PFSK-1 (cell line): ENCODE measurements around the gene TRAM2.
A peak's percentile ranks its signal among the peaks of the same experiment; 100 is the strongest.

ENCODE experiments used
- FOXP2 ChIP-seq: optimal IDR thresholded peaks from 2 replicates; pipeline ENCODE3; 2011; ENCODE audit warnings: borderline replicate concordance, control low read depth, inconsistent platforms; ENCODE audit not compliant: insufficient read depth; ENCODE audit errors: extremely low read length, extremely low read depth
- POLR2AphosphoS5 ChIP-seq: IDR thresholded peaks from 2 replicates; pipeline ENCODE4 v1.6.1; 2012; ENCODE audit warnings: low read depth, mild to moderate bottlenecking, control low read depth, low read length, moderate library complexity
- REST ChIP-seq, 2 experiments: IDR thresholded peaks; 2 replicates each; pipeline versions ENCODE4 v1.6.1 to v1.8.0; 2011 to 2012; ENCODE audit warnings: low read depth in 2 of 2, low read length in 2 of 2, control low read depth in 1 of 2, inconsistent platforms in 1 of 2, mild to moderate bottlenecking in 1 of 2, moderate library complexity in 1 of 2; ENCODE audit not compliant: insufficient read depth in 1 of 2
- SIN3A ChIP-seq: IDR thresholded peaks from 2 replicates; pipeline ENCODE4 v1.6.1; 2012; ENCODE audit warnings: mild to moderate bottlenecking, low read length, moderate library complexity, borderline replicate concordance; ENCODE audit not compliant: insufficient read depth
- TAF1 ChIP-seq: IDR thresholded peaks from 2 replicates; pipeline ENCODE4 v1.6.1; 2012; ENCODE audit warnings: low read length, control low read depth, borderline replicate concordance; ENCODE audit not compliant: insufficient read depth

The TRAM2 gene

GRCh38 chr6:52504782-52505136 is 72.1 kb downstream of the TRAM2 start:
- TF ChIP-seq REST (IDR thresholded peaks at IDR 0.05; ENCODE audit: insufficient read depth in 1 of 2, low read depth in 2 of 2, low read length in 2 of 2) (no peak), SIN3A (no peak), POLR2AphosphoS5 (no peak), TAF1 (no peak), FOXP2 (no peak)

GRCh38 chr6:52503851-52504781 is 72.7 kb downstream of the TRAM2 start:
- TF ChIP-seq TAF1, result no peak
- peak; percentile 28 for TF ChIP-seq FOXP2

GRCh38 chr6:52503323-52503747 is 73.5 kb downstream of the TRAM2 start:
- TF ChIP-seq REST (IDR thresholded peaks at IDR 0.05; ENCODE audit: insufficient read depth in 1 of 2, low read depth in 2 of 2, low read length in 2 of 2), result no peak
- no peak for TF ChIP-seq SIN3A
- no peak for TF ChIP-seq FOXP2
- no peak for TF ChIP-seq POLR2AphosphoS5
- TF ChIP-seq TAF1, result no peak

- TF ChIP-seq POLR2AphosphoS5 (no peak), SIN3A (no peak), FOXP2 (no peak), TAF1 (no peak), REST (IDR thresholded peaks at IDR 0.05; ENCODE audit: insufficient read depth in 1 of 2, low read depth in 2 of 2, low read length in 2 of 2) (no peak)
Observed at GRCh38 chr6:52502306-52503029, 74.4 kb downstream of the TRAM2 start.

- TF ChIP-seq POLR2AphosphoS5 (no peak), SIN3A (no peak), FOXP2 (no peak), REST (IDR thresholded peaks at IDR 0.05; ENCODE audit: insufficient read depth in 1 of 2, low read depth in 2 of 2, low read length in 2 of 2) (no peak), TAF1 (no peak)
Observed at GRCh38 chr6:52500238-52501129, 76.4 kb downstream of the TRAM2 start.
